IMR-90 (cell line): ENCODE data around the gene TSPYL4. TPM values are rescaled to one million over a fixed set of nuclear protein-coding genes. Genes with fewer than 3 reads are reported as not detected.

Experiments used
- ATAC-seq: fragments of 200-7000 bp; cut with Tn5 transposase; 2 replicates; pipeline ENCODE4 v1.9.1; 2020; ENCODE audit warnings: low read depth, mild to moderate bottlenecking, moderate library complexity
- BruUV-seq: library from RNA; stranded (reverse); fragments of 400-500 nt; replicated peaks from 2 replicates; lab custom pipeline; 2021; lab: Mats Ljungman, UMichigan
- CTCF ChIA-PET: fragments of 300-600 bp; formaldehyde crosslinking; extraction: SDS; loops from one replicate; lab custom pipeline; 2021; ENCODE audit warnings: antibody characterized with exemption; lab: Yijun Ruan, JAX
- POLR2A ChIA-PET: fragments of 300-600 bp; sonication (Branson Sonifier 250); formaldehyde crosslinking; loops from one replicate; lab custom pipeline; 2022; ENCODE audit warnings: antibody characterized with exemption; ENCODE audit not compliant: unreplicated experiment; lab: Charles Lee
- DNase-seq: peaks from one replicate; pipeline ENCODE4 v3.0.0; 2013
- H2AFZ ChIP-seq: replicated peaks from 2 replicates; pipeline ENCODE3; 2013; ENCODE audit warnings: low read length, mild to moderate bottlenecking; ENCODE audit not compliant: poor library complexity
- H2AK5ac ChIP-seq: 2 replicates; pipeline ENCODE4 v1.6.1; 2013; ENCODE audit warnings: low read depth, low read length, inconsistent platforms
- H2AK9ac ChIP-seq: replicated peaks from 2 replicates; pipeline ENCODE3; 2013; ENCODE audit warnings: mild to moderate bottlenecking, low read depth, low read length, moderate library complexity; ENCODE audit not compliant: poor library complexity
- H2BK120ac ChIP-seq: 2 replicates; pipeline ENCODE4 v1.6.1; 2013; ENCODE audit warnings: low read depth, low read length, inconsistent platforms
- H2BK15ac ChIP-seq: 3 replicates; pipeline ENCODE4 v1.6.1; 2013; ENCODE audit warnings: low read depth, low read length, inconsistent platforms
- H2BK20ac ChIP-seq: 2 replicates; pipeline ENCODE4 v1.6.1; 2013; ENCODE audit warnings: low read depth, mild to moderate bottlenecking, inconsistent platforms, low read length, moderate library complexity
- H2BK5ac ChIP-seq: 2 replicates; pipeline ENCODE4 v1.6.1; 2013; ENCODE audit warnings: mild to moderate bottlenecking, low read depth, low read length, inconsistent platforms; ENCODE audit not compliant: poor library complexity, severe bottlenecking
- H3K14ac ChIP-seq: replicated peaks from 2 replicates; pipeline ENCODE4 v1.6.1; 2013; ENCODE audit warnings: low read depth, low read length, inconsistent platforms
- H3K18ac ChIP-seq: 2 replicates; pipeline ENCODE4 v1.6.1; 2013; ENCODE audit warnings: low read depth, low read length, control low read depth
- H3K23ac ChIP-seq: 2 replicates; pipeline ENCODE4 v1.6.1; 2013; ENCODE audit warnings: low read depth, low read length, inconsistent platforms
- H3K27ac ChIP-seq: 2 replicates; pipeline ENCODE4 v1.5.1; 2013; ENCODE audit warnings: mild to moderate bottlenecking, control low read depth, low read length; ENCODE audit not compliant: insufficient read depth
- H3K27me3 ChIP-seq: 2 replicates; pipeline ENCODE4 v1.6.1; 2013; ENCODE audit warnings: low read length; ENCODE audit not compliant: control insufficient read depth, insufficient read depth
- H3K36me3 ChIP-seq: 2 replicates; pipeline ENCODE4 v1.6.1; 2013; ENCODE audit warnings: low read length, mixed read lengths; ENCODE audit not compliant: control insufficient read depth, insufficient read depth
- H3K4ac ChIP-seq: 2 replicates; pipeline ENCODE4 v1.6.1; 2013; ENCODE audit warnings: low read depth, low read length, inconsistent platforms
- H3K4me1 ChIP-seq: 2 replicates; pipeline ENCODE4 v1.6.1; 2013; ENCODE audit warnings: low read length, mixed read lengths; ENCODE audit not compliant: control insufficient read depth, insufficient read depth
- H3K4me2 ChIP-seq: 2 replicates; pipeline ENCODE4 v1.6.1; 2013; ENCODE audit warnings: low read depth, mild to moderate bottlenecking, control low read depth, low read length, moderate library complexity
- H3K4me3 ChIP-seq: 2 replicates; pipeline ENCODE4 v1.5.1; 2013; ENCODE audit warnings: low read depth, mild to moderate bottlenecking, control low read depth, low read length, moderate library complexity; ENCODE audit not compliant: insufficient read depth
- H3K56ac ChIP-seq: 2 replicates; pipeline ENCODE4 v1.6.1; 2013; ENCODE audit warnings: low read length, inconsistent platforms; ENCODE audit not compliant: insufficient read depth; ENCODE audit errors: extremely low read depth
- H3K79me1 ChIP-seq, 2 experiments: 2 replicates each; pipeline ENCODE4 v1.6.1; 2013; ENCODE audit warnings: low read length in 2 of 2, inconsistent platforms in 1 of 2, low read depth in 1 of 2
- H3K9ac ChIP-seq: 2 replicates; pipeline ENCODE4 v1.6.1; 2013; ENCODE audit warnings: low read depth, low read length, control low read depth
- H3K9me1 ChIP-seq: 2 replicates; pipeline ENCODE4 v1.6.1; 2013; ENCODE audit warnings: low read length, inconsistent platforms; ENCODE audit not compliant: insufficient read depth
- H3K9me3 ChIP-seq: 2 replicates; pipeline ENCODE4 v1.6.1; 2013; ENCODE audit warnings: low read length; ENCODE audit not compliant: control insufficient read depth, insufficient read depth
- H4K20me1 ChIP-seq: 2 replicates; pipeline ENCODE4 v1.6.1; 2013; ENCODE audit warnings: low read length, inconsistent platforms; ENCODE audit not compliant: insufficient read depth
- H4K5ac ChIP-seq: 2 replicates; pipeline ENCODE4 v1.6.1; 2013; ENCODE audit warnings: mild to moderate bottlenecking, low read depth, low read length, control low read depth
- H4K8ac ChIP-seq, 2 experiments: 2 replicates each; pipeline ENCODE4 v1.6.1; 2013; ENCODE audit warnings: low read depth in 2 of 2, low read length in 2 of 2, control low read depth in 1 of 2, inconsistent platforms in 1 of 2
- H4K91ac ChIP-seq: 2 replicates; pipeline ENCODE4 v1.6.1; 2013; ENCODE audit warnings: low read depth, low read length, inconsistent platforms; ENCODE audit not compliant: insufficient read depth
- BHLHE40 ChIP-seq: fragments of 150-350 bp; IDR thresholded peaks from 2 replicates; pipeline ENCODE4 v1.6.1; 2016; ENCODE audit warnings: mild to moderate bottlenecking, low read depth, low read length
- CEBPB ChIP-seq: IDR thresholded peaks from 2 replicates; pipeline ENCODE4 v1.6.1; 2012; ENCODE audit warnings: low read depth, low read length, improper control_type of control experiment
- CHD1 ChIP-seq: IDR thresholded peaks from 2 replicates; pipeline ENCODE4 v1.6.1; 2012; ENCODE audit warnings: low read depth, low read length, improper control_type of control experiment
- FOS ChIP-seq: fragments of 150-350 bp; IDR thresholded peaks from 2 replicates; pipeline ENCODE4 v1.6.1; 2016; ENCODE audit warnings: low read depth, low read length
- MAFK ChIP-seq: IDR thresholded peaks from 2 replicates; pipeline ENCODE4 v1.6.1; 2012; ENCODE audit warnings: low read depth, low read length, improper control_type of control experiment
- MAZ ChIP-seq: IDR thresholded peaks from 2 replicates; pipeline ENCODE4 v1.6.1; 2012; ENCODE audit warnings: low read depth, mild to moderate bottlenecking, low read length, improper control_type of control experiment, moderate library complexity, borderline replicate concordance
- MXI1 ChIP-seq: IDR thresholded peaks from 2 replicates; pipeline ENCODE4 v1.6.1; 2012; ENCODE audit warnings: low read depth, mild to moderate bottlenecking, low read length, moderate library complexity, borderline replicate concordance
- NFE2L2 ChIP-seq: fragments of 150-350 bp; IDR thresholded peaks from 2 replicates; pipeline ENCODE4 v1.6.1; 2016; ENCODE audit warnings: low read depth, mild to moderate bottlenecking, low read length
- POLR2A ChIP-seq: IDR thresholded peaks from 2 replicates; pipeline ENCODE4 v1.6.1; 2012; ENCODE audit warnings: mild to moderate bottlenecking, low read depth, low read length
- RAD21 ChIP-seq: IDR thresholded peaks from 2 replicates; pipeline ENCODE4 v1.6.1; 2012; ENCODE audit warnings: low read length, improper control_type of control experiment
- RCOR1 ChIP-seq: IDR thresholded peaks from 2 replicates; pipeline ENCODE4 v1.6.1; 2012; ENCODE audit warnings: mild to moderate bottlenecking, low read length, improper control_type of control experiment; ENCODE audit not compliant: insufficient replicate concordance
- RFX5 ChIP-seq: IDR thresholded peaks from 2 replicates; pipeline ENCODE4 v1.8.0; 2012; ENCODE audit warnings: low read depth, mild to moderate bottlenecking, low read length, moderate library complexity
- SMC3 ChIP-seq: fragments of 150-350 bp; IDR thresholded peaks from 2 replicates; pipeline ENCODE4 v1.6.1; 2016; ENCODE audit warnings: low read depth, mild to moderate bottlenecking, antibody characterized with exemption, low read length, moderate library complexity
- WGBS, 2 experiments: methylation state at CpG; one replicate each; pipeline versions ENCODE4 v1.1.5 to v1.1.7; 2013; ENCODE audit warnings: missing lambda C conversion rate in 2 of 2; ENCODE audit not compliant: insufficient read length in 1 of 2; ENCODE audit errors: extremely low coverage in 2 of 2; 5-methylcytosine and 5-hydroxymethylcytosine counted together
- dilution Hi-C: fragments of 300-500 bp; cut with HindIII; formaldehyde crosslinking; loops from one replicate; pipeline ENCODE4 v1.14.3; 2018; ENCODE audit warnings: low sequenced_read_pairs; ENCODE audit not compliant: unreplicated experiment
- in situ Hi-C: fragments of 300-500 bp; cut with MboI; formaldehyde crosslinking; loops from 3 replicates; pipeline ENCODE4 v1.14.3; 2019; ENCODE audit warnings: low sequenced_read_pairs, inconsistent platforms, mixed read lengths
- intact Hi-C: fragments of 100-400 bp; cut with micrococcal nuclease; formaldehyde crosslinking; loops from 2 replicates; pipeline ENCODE4 v1.10.0; 2022
- polyA plus RNA-seq, 3 experiments: library from polyadenylated mRNA; depleted of rRNA; stranded (reverse); fragments of >200 nt; gene quantifications; 2 replicates each; pipeline ENCODE4 v1.2.3, GENCODE V29; 2012; ENCODE audit warnings: low replicate concordance in 1 of 3
- total RNA-seq: library from RNA; depleted of rRNA; stranded (reverse); fragments of >200 nt; gene quantifications from 2 replicates; pipeline ENCODE4 v1.2.3, GENCODE V29; 2012
- TF ChIP-seq, protein P1 (sequence below): conservative IDR thresholded peaks from 2 replicates; pipeline ENCODE4 v1.5.1; 2012; ENCODE audit warnings: mild to moderate bottlenecking, low read depth, low read length, improper control_type of control experiment
- TF ChIP-seq, protein P2 (sequence below): fragments of 150-350 bp; IDR thresholded peaks from 2 replicates; pipeline ENCODE4 v1.6.1; 2017; ENCODE audit warnings: mild to moderate bottlenecking, antibody characterized with exemption, low read length, low read depth
- TF ChIP-seq, protein P3 (sequence below): fragments of 150-350 bp; IDR thresholded peaks from 2 replicates; pipeline ENCODE4 v1.6.1; 2016; ENCODE audit warnings: low read depth, mild to moderate bottlenecking, low read length, moderate library complexity, borderline replicate concordance

Gene TSPYL4
- total and polyA plus RNA-seq, 2 of the 4 experiments (the other 2 are of a cell fraction) = 22.0 to 29.9 TPM

DNA sequence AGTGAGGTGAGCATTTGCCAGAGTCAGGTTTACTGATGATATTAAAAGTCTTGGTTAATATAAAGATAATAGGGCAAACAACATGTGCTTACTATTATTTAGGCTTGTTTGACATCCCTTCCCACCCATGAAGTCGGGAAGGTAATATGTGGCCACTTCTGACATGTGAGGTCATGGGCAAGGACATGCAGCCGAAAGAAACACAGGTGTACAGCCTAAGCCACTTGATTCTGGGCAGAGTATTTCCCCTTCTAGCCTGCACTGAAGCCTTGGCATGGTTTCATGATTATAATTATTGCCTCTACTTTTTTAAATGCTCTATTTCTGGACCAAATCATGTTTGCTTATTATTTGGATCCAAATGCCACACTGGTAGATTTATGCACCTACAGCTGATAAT, 52.3 kb downstream of the TSPYL4 start:
- H2AK9ac ChIP-seq = no peak overlapping the region
- no peak overlapping the region for H3K4me3 ChIP-seq
- H4K91ac ChIP-seq = no peak overlapping the region
- H2BK5ac ChIP-seq = no peak overlapping the region
- DNase-seq = no peak
- H3K4me2 ChIP-seq = no peak overlapping the region
- H4K20me1 ChIP-seq = no peaks in the 10 kb centered on the region
- dilution Hi-C loops = no loop called here
- intact Hi-C loops = loop anchor here (10.0 kb wide), 1 partner anchor 187 kb away; no protein-coding TSS in a partner anchor
- H2AFZ ChIP-seq = no peak overlapping the region
- CTCF ChIA-PET = no interaction called here
- H3K9me1 ChIP-seq = no peaks in the 10 kb centered on the region; the same call in 1 of the 2 replicates
- H2BK120ac ChIP-seq = no peak overlapping the region
- no peaks in the 10 kb centered on the region; the same call in 1 of the 2 replicates for H3K36me3 ChIP-seq
- peaks cover 4% of the 10 kb centered on the region for H3K4me1 ChIP-seq
- H3K9me3 ChIP-seq = no peaks in the 10 kb centered on the region
- no peak overlapping the region for H2BK20ac ChIP-seq
- no peaks in the 10 kb centered on the region for H3K27me3 ChIP-seq
- no CpG with 5 or more reads among the region's 2 CpGs for WGBS, 2 experiments
- no peak for ATAC-seq
- no peak overlapping the region; the same call in 1 of the 2 replicates for H3K18ac ChIP-seq
- no peak overlapping the region for H3K4ac ChIP-seq
- no peak overlapping the region for H4K8ac ChIP-seq
- no peak overlapping the region for H3K9ac ChIP-seq
- H3K79me1 ChIP-seq = no peaks in the 10 kb centered on the region
- H3K27ac ChIP-seq = no peak overlapping the region
- TF ChIP-seq CHD1 (no peak), RCOR1 (no peak), POLR2A (no peak), CEBPB (no peak), RFX5 (no peak), MXI1 (no peak), BHLHE40 (no peak), MAFK (no peak), FOS (no peak), RAD21 (no peak), MAZ (no peak), NFE2L2 (no peak), SMC3 (no peak)
- TF ChIP-seq, protein P1, sequence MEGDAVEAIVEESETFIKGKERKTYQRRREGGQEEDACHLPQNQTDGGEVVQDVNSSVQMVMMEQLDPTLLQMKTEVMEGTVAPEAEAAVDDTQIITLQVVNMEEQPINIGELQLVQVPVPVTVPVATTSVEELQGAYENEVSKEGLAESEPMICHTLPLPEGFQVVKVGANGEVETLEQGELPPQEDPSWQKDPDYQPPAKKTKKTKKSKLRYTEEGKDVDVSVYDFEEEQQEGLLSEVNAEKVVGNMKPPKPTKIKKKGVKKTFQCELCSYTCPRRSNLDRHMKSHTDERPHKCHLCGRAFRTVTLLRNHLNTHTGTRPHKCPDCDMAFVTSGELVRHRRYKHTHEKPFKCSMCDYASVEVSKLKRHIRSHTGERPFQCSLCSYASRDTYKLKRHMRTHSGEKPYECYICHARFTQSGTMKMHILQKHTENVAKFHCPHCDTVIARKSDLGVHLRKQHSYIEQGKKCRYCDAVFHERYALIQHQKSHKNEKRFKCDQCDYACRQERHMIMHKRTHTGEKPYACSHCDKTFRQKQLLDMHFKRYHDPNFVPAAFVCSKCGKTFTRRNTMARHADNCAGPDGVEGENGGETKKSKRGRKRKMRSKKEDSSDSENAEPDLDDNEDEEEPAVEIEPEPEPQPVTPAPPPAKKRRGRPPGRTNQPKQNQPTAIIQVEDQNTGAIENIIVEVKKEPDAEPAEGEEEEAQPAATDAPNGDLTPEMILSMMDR = no peak
- TF ChIP-seq, protein P2, sequence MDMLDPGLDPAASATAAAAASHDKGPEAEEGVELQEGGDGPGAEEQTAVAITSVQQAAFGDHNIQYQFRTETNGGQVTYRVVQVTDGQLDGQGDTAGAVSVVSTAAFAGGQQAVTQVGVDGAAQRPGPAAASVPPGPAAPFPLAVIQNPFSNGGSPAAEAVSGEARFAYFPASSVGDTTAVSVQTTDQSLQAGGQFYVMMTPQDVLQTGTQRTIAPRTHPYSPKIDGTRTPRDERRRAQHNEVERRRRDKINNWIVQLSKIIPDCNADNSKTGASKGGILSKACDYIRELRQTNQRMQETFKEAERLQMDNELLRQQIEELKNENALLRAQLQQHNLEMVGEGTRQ = no peak
- TF ChIP-seq, protein P3, sequence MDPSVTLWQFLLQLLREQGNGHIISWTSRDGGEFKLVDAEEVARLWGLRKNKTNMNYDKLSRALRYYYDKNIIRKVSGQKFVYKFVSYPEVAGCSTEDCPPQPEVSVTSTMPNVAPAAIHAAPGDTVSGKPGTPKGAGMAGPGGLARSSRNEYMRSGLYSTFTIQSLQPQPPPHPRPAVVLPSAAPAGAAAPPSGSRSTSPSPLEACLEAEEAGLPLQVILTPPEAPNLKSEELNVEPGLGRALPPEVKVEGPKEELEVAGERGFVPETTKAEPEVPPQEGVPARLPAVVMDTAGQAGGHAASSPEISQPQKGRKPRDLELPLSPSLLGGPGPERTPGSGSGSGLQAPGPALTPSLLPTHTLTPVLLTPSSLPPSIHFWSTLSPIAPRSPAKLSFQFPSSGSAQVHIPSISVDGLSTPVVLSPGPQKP = no peak
- POLR2A ChIA-PET = no interaction called here
- no peak overlapping the region for H2BK15ac ChIP-seq
- H3K14ac ChIP-seq = no peak overlapping the region
- no TSS peak for BruUV-seq
- no peak overlapping the region for H4K5ac ChIP-seq
- in situ Hi-C loops = no loop called here
- 0 out of 2 replicates have a peak overlapping the region, but pooled peaks have one; percentile 48 for H2AK5ac ChIP-seq
- H3K23ac ChIP-seq = no peak overlapping the region
- H3K56ac ChIP-seq = no peak overlapping the region
